A549 (cell line): Measurements from ENCODE around the gene DYNC1H1. TPM values are rescaled to one million over a fixed set of nuclear protein-coding genes. Genes with fewer than 3 reads are reported as not detected.

Experiments
- ATAC-seq, 2 experiments: fragments of 200-7000 bp in 1 of 2; fragments of >200 bp in 1 of 2; cut with Nextera tagmentation in 1 of 2; cut with Tn5 transposase in 1 of 2; 3 replicates each; pipeline versions ENCODE4 v1.8.0 to v1.9.1; 2018 to 2020; ENCODE audit warnings: mild to moderate bottlenecking in 1 of 2, moderate library complexity in 1 of 2
- CTCF ChIA-PET: fragments of 300-600 bp; sonication (Branson Sonifier 250); formaldehyde crosslinking; extraction: SDS; loops from one replicate; lab custom pipeline; 2021; ENCODE audit warnings: antibody characterized with exemption, inconsistent platforms; lab: Yijun Ruan, JAX
- POLR2A ChIA-PET: fragments of 350-600 bp; formaldehyde crosslinking; extraction: SDS; loops from one replicate; lab custom pipeline; 2021; ENCODE audit warnings: antibody characterized with exemption, inconsistent platforms; lab: Yijun Ruan, JAX
- DNase-seq, 2 experiments: peaks; one replicate each; pipeline versions ENCODE4 v3.0.0 to v3.0.0-alpha.2; 2011 to 2016; ENCODE audit warnings: low read depth in 1 of 2, low spot score in 1 of 2
- FAIRE-seq: peaks from 2 replicates; lab custom pipeline; 2011; peaks lifted over from hg19 to GRCh38; lab: Jason Lieb, UNC
- H3K27ac ChIP-seq, 2 experiments: fragments of >200 bp; sonication (Bioruptor Twin); formaldehyde crosslinking; 3 replicates each; pipeline ENCODE4 v1.5.1; 2016 to 2017
- H3K4me1 ChIP-seq: fragments of >200 bp; sonication (Bioruptor Twin); formaldehyde crosslinking; 3 replicates; pipeline ENCODE4 v1.6.1; 2016
- H3K4me2 ChIP-seq: fragments of >200 bp; sonication (Bioruptor Twin); formaldehyde crosslinking; 3 replicates; pipeline ENCODE4 v1.6.1; 2016
- H3K4me3 ChIP-seq: fragments of >200 bp; sonication (Bioruptor Twin); formaldehyde crosslinking; 3 replicates; pipeline ENCODE4 v1.5.1; 2016
- H3K9me3 ChIP-seq: fragments of >200 bp; sonication (Bioruptor Twin); formaldehyde crosslinking; 3 replicates; pipeline ENCODE4 v1.6.1; 2016
- ATOH8 ChIP-seq: fragments of 250-450 bp; sonication (Bioruptor Pico); IDR thresholded peaks from 2 replicates; pipeline ENCODE4 v1.5.0; 2020; ENCODE audit warnings: low read depth, mild to moderate bottlenecking, moderate library complexity
- BCL3 ChIP-seq: fragments of >200 bp; sonication (Bioruptor Twin); formaldehyde crosslinking; IDR thresholded peaks from 3 replicates; pipeline ENCODE4 v1.6.1; 2016
- BHLHE40 ChIP-seq: IDR thresholded peaks from 2 replicates; pipeline ENCODE4 v1.6.1; 2012; ENCODE audit warnings: low read depth, low read length, inconsistent platforms
- CBX2 ChIP-seq: fragments of 200-600 bp; sonication (generic); IDR thresholded peaks from 2 replicates; pipeline ENCODE4 v1.6.1; 2016; ENCODE audit warnings: low read depth, mild to moderate bottlenecking, borderline replicate concordance
- CHD2 ChIP-seq: fragments of 150-350 bp; IDR thresholded peaks from 2 replicates; pipeline ENCODE4 v1.6.1; 2014; ENCODE audit warnings: low read length; ENCODE audit not compliant: partially characterized antibody
- CTCF ChIP-seq: fragments of >200 bp; sonication (Bioruptor Twin); formaldehyde crosslinking; IDR thresholded peaks from 3 replicates; pipeline ENCODE4 v1.5.1; 2016
- E2F6 ChIP-seq: IDR thresholded peaks from 2 replicates; pipeline ENCODE4 v1.6.1; 2012; ENCODE audit warnings: low read depth, borderline replicate concordance
- EHF ChIP-seq: fragments of 250-450 bp; sonication (Bioruptor Pico); IDR thresholded peaks from 2 replicates; pipeline ENCODE4 v1.5.0; 2020; ENCODE audit warnings: mild to moderate bottlenecking
- EHMT2 ChIP-seq: fragments of 200-600 bp; sonication (generic); IDR thresholded peaks from 2 replicates; pipeline ENCODE4 v1.6.1; 2016; ENCODE audit warnings: antibody characterized with exemption, low read depth, mild to moderate bottlenecking, moderate library complexity
- EP300 ChIP-seq, 2 experiments: fragments of >200 bp; sonication (Bioruptor Twin); formaldehyde crosslinking; IDR thresholded peaks; 2 replicates in 1 of 2; 3 replicates in 1 of 2; pipeline ENCODE4 v1.6.1; 2016 to 2017
- HDAC2 ChIP-seq: fragments of 200-600 bp; sonication (generic); IDR thresholded peaks from 2 replicates; pipeline ENCODE4 v1.6.1; 2016
- HEYL ChIP-seq: fragments of 250-450 bp; sonication (Bioruptor Pico); IDR thresholded peaks from 2 replicates; pipeline ENCODE4 v1.8.0; 2021; ENCODE audit warnings: mild to moderate bottlenecking, moderate library complexity
- HMGXB4 ChIP-seq: fragments of 250-450 bp; sonication (Bioruptor Pico); IDR thresholded peaks from 2 replicates; pipeline ENCODE4 v1.5.0; 2021; ENCODE audit warnings: mild to moderate bottlenecking, moderate library complexity, borderline replicate concordance
- HOXA7 ChIP-seq: fragments of 250-450 bp; sonication (Bioruptor Pico); IDR thresholded peaks from 2 replicates; pipeline ENCODE4 v1.5.0; 2020; ENCODE audit warnings: mild to moderate bottlenecking, moderate library complexity
- JUN ChIP-seq, 2 experiments: fragments of >200 bp; sonication (Bioruptor Twin); formaldehyde crosslinking; IDR thresholded peaks; 2 replicates in 1 of 2; 3 replicates in 1 of 2; pipeline ENCODE4 v1.6.1; 2016 to 2017
- KDM5A ChIP-seq: fragments of 200-600 bp; sonication (generic); IDR thresholded peaks from 2 replicates; pipeline ENCODE4 v1.6.1; 2016; ENCODE audit warnings: antibody characterized with exemption, mild to moderate bottlenecking
- MAFK ChIP-seq: fragments of 450-650 bp; IDR thresholded peaks from 2 replicates; pipeline ENCODE4 v1.6.1; 2014; ENCODE audit not compliant: partially characterized antibody
- NFE2L2 ChIP-seq: fragments of 150-350 bp; conservative IDR thresholded peaks from 2 replicates; pipeline ENCODE4 v1.6.1; 2014; ENCODE audit warnings: low read length
- PBX3 ChIP-seq: IDR thresholded peaks from 2 replicates; pipeline ENCODE4 v1.6.1; 2012
- POLR2A ChIP-seq: IDR thresholded peaks from 2 replicates; pipeline ENCODE4 v1.6.1; 2012; ENCODE audit warnings: mild to moderate bottlenecking, low read length
- REST ChIP-seq: fragments of 200-600 bp; sonication (generic); IDR thresholded peaks from 2 replicates; pipeline ENCODE4 v1.6.1; 2016; ENCODE audit warnings: antibody characterized with exemption, mild to moderate bottlenecking, moderate library complexity
- RFX5 ChIP-seq: fragments of 450-650 bp; IDR thresholded peaks from 2 replicates; pipeline ENCODE4 v1.7.1; 2014; ENCODE audit warnings: antibody characterized with exemption, mild to moderate bottlenecking, moderate library complexity
- SMC3 ChIP-seq: fragments of >200 bp; sonication (Bioruptor Twin); formaldehyde crosslinking; IDR thresholded peaks from 3 replicates; pipeline ENCODE4 v1.6.1; 2018; ENCODE audit warnings: inconsistent platforms
- TP53 ChIP-seq: fragments of 250-450 bp; sonication (Bioruptor Pico); IDR thresholded peaks from 2 replicates; pipeline ENCODE4 v1.5.0; 2021; ENCODE audit warnings: mild to moderate bottlenecking, moderate library complexity
- USF2 ChIP-seq: fragments of 450-650 bp; IDR thresholded peaks from 2 replicates; pipeline ENCODE4 v1.6.1; 2014; ENCODE audit warnings: antibody characterized with exemption
- ZC3H11A ChIP-seq: fragments of 450-650 bp; IDR thresholded peaks from 2 replicates; pipeline ENCODE4 v1.6.1; 2014; ENCODE audit warnings: antibody characterized with exemption, mild to moderate bottlenecking
- ZSCAN20 ChIP-seq: fragments of 250-450 bp; sonication (Bioruptor Pico); IDR thresholded peaks from 2 replicates; pipeline ENCODE4 v1.8.0; 2022; ENCODE audit warnings: mild to moderate bottlenecking, moderate library complexity
- WGBS: methylation state at CpG from one replicate; pipeline ENCODE4 v1.1.6; 2017; ENCODE audit errors: missing lambda C conversion rate; 5-methylcytosine and 5-hydroxymethylcytosine counted together
- polyA plus RNA-seq, 4 experiments: library from polyadenylated mRNA; depleted of rRNA in 3 of 4; stranded (reverse); fragments of >200 nt; fragmentation: RNase III in 1 of 4; extraction: RNeasy Plus Mini Kit Qiagen cat#74134 plus additional on column Dnase treatment in 1 of 4; gene quantifications; 2 replicates in 3 of 4; 3 replicates in 1 of 4; pipeline ENCODE4 v1.2.3, GENCODE V29; 2011 to 2017

The DYNC1H1 gene
- polyA plus RNA-seq, 2 of the 4 experiments (the other 2 are of a cell fraction) = 177 to 187 TPM

- Histone ChIP-seq H3K4me3 (no peak overlapping the region), H3K4me2 (no peak overlapping the region), H3K27ac (no peak overlapping the region), H3K9me3 (no peaks in the 10 kb centered on the region), H3K4me1 (no peaks in the 10 kb centered on the region)
- no peak for FAIRE-seq
- no peak for ATAC-seq
- TF ChIP-seq BHLHE40 = no peak
- no peak for TF ChIP-seq RFX5
- TF ChIP-seq MAFK = no peak
- TF ChIP-seq PBX3 = no peak
- TF ChIP-seq ZSCAN20 (CRISPR knock-in tag) = no peak
- no peak for TF ChIP-seq HEYL (CRISPR knock-in tag)
- TF ChIP-seq NFE2L2 = no peak
- no peak for TF ChIP-seq SMC3
- TF ChIP-seq POLR2A = no peak
- no peak for TF ChIP-seq REST
- TF ChIP-seq EHMT2 = no peak
- TF ChIP-seq CHD2 = no peak
- TF ChIP-seq HMGXB4 (CRISPR knock-in tag) = no peak
- TF ChIP-seq E2F6 = no peak
- TF ChIP-seq CTCF = no peak
- no peak for DNase-seq
- 80% methylated on average over 1 of the region's 1 CpG for WGBS
- CTCF ChIA-PET = interaction anchor here (1.1 to 2.8 kb wide), 4 partner anchors 8 to 276 kb away, joined by 3 to 13 read pairs (median 4); no protein-coding TSS in a partner anchor
- POLR2A ChIA-PET = no interaction called here
Measured at GRCh38 chr14:102037686-102038085, 73.3 kb downstream of the DYNC1H1 start.

- CTCF ChIA-PET = interaction anchor here (1.0 to 1.4 kb wide), 3 partner anchors 13 to 78 kb away, joined by 3 to 4 read pairs (median 3); no protein-coding TSS in a partner anchor
- H3K4me3 ChIP-seq = no peak overlapping the region
- no peak overlapping the region for H3K4me2 ChIP-seq
- H3K9me3 ChIP-seq = no peaks in the 10 kb centered on the region
- POLR2A ChIA-PET = no interaction called here
- H3K4me1 ChIP-seq = no peaks in the 10 kb centered on the region
- no peak for ATAC-seq
- no peak for TF ChIP-seq KDM5A
- TF ChIP-seq USF2 = no peak
- no peak for TF ChIP-seq MAFK
- no peak for TF ChIP-seq EHF (CRISPR knock-in tag)
- no peak for TF ChIP-seq TP53 (CRISPR knock-in tag)
- TF ChIP-seq EP300 (IDR thresholded peaks at IDR 0.05) = no peak
- TF ChIP-seq CBX2 = no peak
- no peak for TF ChIP-seq ATOH8 (CRISPR knock-in tag)
- no peak for TF ChIP-seq HDAC2
- TF ChIP-seq JUN (IDR thresholded peaks at IDR 0.05) = no peak
- TF ChIP-seq HOXA7 (CRISPR knock-in tag) = no peak
- no peak for TF ChIP-seq BCL3
- TF ChIP-seq ZC3H11A = no peak
- H3K27ac ChIP-seq = no peak overlapping the region
- no peak for FAIRE-seq
- DNase-seq = no peak
- 97% methylated on average over 16 of the region's 16 CpGs for whole genome bisulfite sequencing
Measured at GRCh38 chr14:102039157-102039556, 74.8 kb downstream of the DYNC1H1 start.
